NCI-H1417 (cell line): Measurements from ENCODE around the gene GBA2.
A peak's percentile ranks its signal among the peaks of the same experiment; 100 is the strongest.

ENCODE experiments used
- DNase-seq, 3 experiments: peaks; one replicate each; lab custom pipeline; 2025; lab: John Stamatoyannopoulos, UW

GBA2 gene

DNA sequence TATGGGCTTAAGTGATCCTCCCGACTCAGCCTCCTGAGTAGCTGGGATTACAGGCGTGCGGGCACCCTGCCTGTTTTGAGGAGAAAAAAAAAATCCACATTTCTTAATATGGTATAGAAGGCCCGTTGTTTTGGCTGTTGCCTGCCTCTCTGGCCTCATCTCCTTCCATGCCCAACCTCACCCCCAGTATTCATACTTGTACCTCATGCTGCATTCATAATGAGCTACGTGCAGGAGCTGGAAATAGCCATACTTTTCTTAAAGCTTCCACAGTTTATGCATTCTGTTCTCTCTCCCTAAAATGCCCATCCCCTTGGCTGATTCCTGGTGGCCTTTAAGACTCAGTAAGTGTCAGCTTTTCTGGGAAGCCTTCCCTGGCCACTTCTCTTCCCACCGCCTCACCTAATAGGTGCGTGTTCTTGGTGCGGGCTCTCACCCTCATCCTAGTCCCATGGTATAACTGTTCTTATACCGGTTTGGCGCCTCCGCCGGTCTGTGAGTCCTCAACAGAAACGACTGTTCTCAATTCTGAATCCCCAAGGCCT lies 57.2 kb downstream of the GBA2 start:
- no peak for DNase-seq

DNA sequence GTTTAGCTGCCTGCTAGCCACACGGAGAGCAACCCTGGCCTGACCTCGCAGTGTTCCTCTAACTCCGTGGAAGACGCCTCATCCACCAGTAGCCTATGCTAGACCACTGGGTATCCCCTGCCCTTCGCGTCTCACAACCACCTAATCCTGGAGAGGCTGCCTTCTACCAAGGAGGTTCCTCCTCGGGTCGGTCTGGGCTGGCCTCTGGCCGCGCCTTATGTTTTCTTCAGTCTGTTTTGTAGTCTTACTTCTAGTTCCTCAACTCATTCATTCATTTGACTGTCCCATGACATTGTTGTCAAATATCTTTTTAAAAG lies 57.7 kb downstream of the GBA2 start:
- DNase-seq: no peak

DNA sequence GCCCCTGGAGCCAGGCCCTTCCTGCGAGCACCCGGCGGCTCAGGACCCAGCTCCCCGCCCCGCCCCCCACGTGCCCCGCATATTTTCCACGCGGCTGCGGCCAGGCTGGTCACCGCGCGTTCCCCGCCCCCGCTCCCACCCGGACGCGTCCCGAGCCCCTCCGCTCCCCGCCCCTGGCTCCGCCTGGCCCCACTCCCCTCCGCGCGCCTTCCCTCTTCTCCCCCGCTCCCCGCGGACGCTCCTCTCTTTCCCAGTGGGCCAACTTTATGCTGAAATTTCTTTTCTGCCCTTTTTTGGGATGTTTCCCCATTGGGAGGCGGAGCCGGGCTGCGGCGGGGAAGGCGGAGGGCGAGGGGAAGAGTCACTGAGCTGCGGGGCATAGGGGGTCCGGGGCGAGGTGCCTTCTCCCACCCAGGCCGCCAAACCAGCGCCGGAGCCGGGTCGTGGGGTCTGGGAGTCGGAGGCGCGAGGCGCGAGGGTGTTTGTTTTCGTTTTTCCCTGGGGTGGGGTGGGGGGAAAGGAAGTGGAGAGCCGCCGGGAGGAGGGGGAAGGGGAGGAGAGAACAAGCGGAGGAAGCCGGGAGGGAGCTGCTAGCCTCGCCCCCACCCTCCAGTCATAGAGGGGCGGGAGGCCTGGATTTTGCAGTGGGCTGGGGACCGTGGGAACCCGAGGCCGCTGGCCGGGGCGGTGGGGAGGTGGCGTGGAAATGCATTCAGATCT lies 58.3 kb downstream of the GBA2 start:
- DNase-seq: peak in 2 of 3 experiments; percentile 29 to 34

DNA sequence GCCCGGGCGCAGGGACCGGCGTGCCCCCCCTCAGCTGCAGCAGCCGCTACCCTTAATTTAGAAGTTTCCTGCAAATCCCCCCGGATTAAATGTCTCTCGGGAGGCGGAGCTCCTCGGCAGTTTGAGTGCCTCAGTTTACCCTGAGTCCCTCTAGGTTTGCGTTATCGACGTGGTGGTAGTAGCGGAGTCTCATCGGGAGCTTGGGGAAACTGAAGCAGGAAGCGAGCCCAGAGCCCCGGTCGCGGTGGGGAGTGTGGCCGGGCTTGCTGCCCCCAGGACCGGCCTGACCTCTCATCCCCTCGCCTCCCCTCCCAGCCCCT lies 58.8 kb downstream of the GBA2 start:
- DNase-seq: peak in 2 of 3 experiments; percentile 28 to 34

DNA sequence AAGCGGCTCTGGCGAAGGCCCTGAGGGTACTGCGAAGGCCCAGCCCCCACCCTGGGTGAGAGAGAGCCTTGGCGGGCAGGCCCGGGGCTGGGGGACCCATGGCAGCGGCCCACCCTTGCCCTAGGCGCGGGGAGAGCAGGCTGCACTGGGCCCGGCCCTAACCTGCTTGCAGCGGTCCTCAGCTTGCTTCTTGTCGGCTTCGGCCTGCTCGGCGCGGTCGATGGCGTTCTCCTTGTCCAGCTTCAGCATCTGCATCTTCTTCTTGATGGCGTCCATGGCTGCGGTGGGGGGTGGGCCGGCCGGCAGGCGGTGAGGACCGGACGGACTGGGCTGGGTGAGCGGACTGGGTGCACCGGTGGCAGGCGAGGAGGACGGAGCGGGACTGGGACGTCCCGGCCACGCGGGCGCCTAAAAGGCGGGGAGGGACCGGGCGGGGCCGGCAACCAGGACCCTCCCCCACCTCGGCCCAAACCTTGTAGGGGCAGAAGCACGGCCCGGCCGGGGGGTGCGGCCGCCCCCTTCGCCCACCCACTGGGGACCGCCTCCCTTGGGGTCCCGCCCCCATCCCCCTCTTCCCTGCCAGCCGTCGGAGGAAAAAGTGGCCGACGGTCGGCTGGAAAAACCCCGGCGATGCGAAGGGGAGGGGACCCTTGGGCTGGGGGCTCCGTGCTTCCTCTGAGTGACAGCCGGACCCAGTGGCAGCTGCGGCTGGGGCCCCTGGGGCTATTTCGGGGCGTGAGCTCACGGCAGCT lies 59.3 kb downstream of the GBA2 start, which contains the start of gene TPM2:
Gene TPM2 (minus strand): TSS at position 384 of the 752 bp plus-strand sequence. CDS start 108 bp downstream, at position 276.
- DNase-seq: peak in 1 of 3 experiments; percentile 18

DNA sequence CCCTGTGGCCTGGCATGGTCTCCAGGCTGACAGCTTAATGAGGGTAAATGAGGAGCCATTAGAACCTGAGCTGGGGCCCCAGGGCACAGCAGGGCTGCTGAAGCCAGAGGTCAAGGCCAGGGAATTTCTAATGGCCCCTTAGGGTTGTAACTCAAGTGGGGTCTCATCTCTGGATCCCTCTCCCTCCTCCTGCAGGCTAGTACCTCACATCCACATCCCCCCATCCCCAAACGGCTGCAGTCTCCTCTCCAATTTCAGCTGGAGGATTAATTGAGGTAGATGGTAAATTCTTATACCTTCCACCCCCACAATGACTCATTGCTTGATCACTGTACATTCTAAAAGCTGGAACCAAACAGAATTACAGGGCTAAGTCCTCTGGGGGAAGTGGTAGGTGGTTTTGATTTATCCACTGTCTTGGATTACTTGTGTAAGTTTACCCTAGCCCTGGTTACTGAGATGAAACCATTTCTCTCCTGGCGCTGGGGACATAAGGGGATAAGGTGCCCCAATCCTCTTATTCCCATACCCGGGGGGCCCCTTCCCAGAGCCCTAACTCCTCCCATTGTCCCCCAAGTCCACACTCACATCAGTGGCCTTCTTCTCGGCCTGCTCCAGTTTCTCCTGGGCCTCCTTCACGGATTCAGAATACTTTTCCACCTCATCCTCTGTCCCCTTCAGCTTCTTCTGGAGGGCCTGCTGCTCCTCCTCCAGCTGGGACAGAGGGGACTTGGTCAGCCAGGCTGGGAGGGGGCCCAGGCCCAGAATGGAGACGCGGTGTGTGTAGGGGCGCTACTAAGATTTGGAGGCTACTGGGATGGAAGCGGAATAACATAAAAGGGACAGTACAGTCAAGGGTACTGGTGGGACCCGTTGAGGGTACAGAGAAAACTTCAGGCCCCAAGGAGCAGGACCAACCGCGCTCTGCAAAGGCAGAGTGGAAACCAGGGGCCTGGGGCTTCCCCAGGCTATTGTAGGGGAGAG lies 60.2 kb downstream of the GBA2 start:
- no peak for DNase-seq

DNA sequence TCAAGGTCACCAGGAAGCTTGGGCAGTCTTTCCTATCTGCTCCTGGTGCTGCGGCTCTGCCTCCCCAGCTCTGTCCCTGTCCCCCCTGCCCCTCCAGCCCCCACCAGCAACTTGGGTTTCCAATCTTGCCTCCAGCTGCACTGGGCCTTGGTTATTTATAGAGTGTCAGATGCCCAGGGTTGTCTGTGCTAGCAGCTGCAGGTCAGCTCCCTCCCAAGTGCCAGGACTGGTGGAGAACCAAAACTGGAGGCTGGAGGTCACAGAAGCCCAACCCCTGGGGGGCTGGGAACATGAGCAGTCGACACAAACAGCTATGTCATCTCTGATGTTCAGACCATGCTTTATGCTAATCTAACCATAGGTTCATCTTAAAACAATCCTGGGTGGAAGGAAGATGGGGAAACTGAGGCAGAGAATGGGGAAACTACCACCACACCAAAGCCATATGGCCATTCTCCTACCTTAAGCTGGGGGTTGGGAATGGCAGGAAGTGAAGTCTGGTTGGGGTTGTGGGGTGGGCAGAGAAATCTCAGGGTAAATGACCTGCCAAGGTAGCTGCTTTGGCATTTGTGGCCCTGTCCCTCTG lies 61.0 kb downstream of the GBA2 start:
- no peak for DNase-seq

DNA sequence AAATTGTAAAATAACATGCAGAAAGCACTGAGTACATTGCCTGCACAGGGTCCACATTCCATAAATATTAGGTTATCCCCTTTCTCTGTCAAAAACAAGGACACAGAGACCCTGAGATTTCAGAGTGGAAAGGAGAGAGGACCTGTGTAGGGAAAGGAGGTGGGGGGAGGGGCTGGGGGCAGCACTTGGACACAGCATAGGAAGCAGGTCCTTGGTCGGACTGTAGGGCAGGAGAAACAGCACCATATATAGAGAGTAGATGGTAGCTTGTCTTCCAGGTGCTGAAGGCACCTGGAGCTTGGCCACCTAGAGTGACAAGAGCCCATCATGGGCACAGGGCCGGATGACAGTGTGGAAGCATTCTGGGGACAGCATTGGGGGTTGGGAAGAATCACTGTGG lies 61.7 kb downstream of the GBA2 start:
- DNase-seq: no peak
